HCT116 (cell line): ENCODE data around the gene USP31. TPM values are rescaled to one million over a fixed set of nuclear protein-coding genes. Genes with fewer than 3 reads are reported as not detected.
A peak's percentile ranks its signal among the peaks of the same experiment; 100 is the strongest.

Experiments used
- ATAC-seq: fragments of 200-7000 bp; cut with Tn5 transposase; 2 replicates; pipeline ENCODE4 v1.9.1; 2020; ENCODE audit warnings: mild to moderate bottlenecking, moderate library complexity
- BruUV-seq: library from RNA; stranded (reverse); fragments of 400-500 nt; replicated peaks from 2 replicates; lab custom pipeline; 2021; lab: Mats Ljungman, UMichigan
- CTCF ChIA-PET: fragments of 300-600 bp; sonication (Branson Sonifier 250); formaldehyde crosslinking; loops from one replicate; lab custom pipeline; 2021; ENCODE audit warnings: antibody characterized with exemption; lab: Charles Lee
- POLR2A ChIA-PET: fragments of 300-600, 350-600 bp; sonication (Branson Sonifier 250); formaldehyde crosslinking; loops from one replicate; lab custom pipeline; 2021; ENCODE audit warnings: antibody characterized with exemption; lab: Charles Lee
- RAD21 ChIA-PET, 2 experiments: fragments of 300-600 bp; sonication (Branson Sonifier 250); formaldehyde crosslinking; loops; one replicate each; lab custom pipeline; 2023; ENCODE audit warnings: low total read pairs in 2 of 2; ENCODE audit not compliant: uncharacterized antibody in 2 of 2, unreplicated experiment in 2 of 2, low non-redundant PET in 1 of 2; lab: Charles Lee
- DNase-seq: peaks from one replicate; pipeline ENCODE4 v3.0.0-alpha.2; 2010; ENCODE audit warnings: low read depth, low spot score
- H2AFZ ChIP-seq: fragments of 200-600 bp; shearing (Covaris generic), sonication (generic); 2 replicates; pipeline ENCODE4 v1.6.1; 2017; ENCODE audit warnings: low read depth, mixed run types, mixed read lengths, antibody characterized with exemption, low read length; ENCODE audit not compliant: poor library complexity, severe bottlenecking
- H3K27ac ChIP-seq: 2 replicates; pipeline ENCODE4 v1.5.1; 2012; ENCODE audit warnings: low read depth, low read length
- H3K27me3 ChIP-seq: fragments of 200-600 bp; sonication (generic); 2 replicates; pipeline ENCODE4 v1.6.1; 2016; ENCODE audit warnings: mixed run types, low read length, mixed read lengths; ENCODE audit not compliant: insufficient read depth
- H3K36me3 ChIP-seq, 2 experiments: fragments of 200-500 bp in 1 of 2; fragments of 200-600 bp in 1 of 2; sonication (Bioruptor generic) in 1 of 2; sonication (generic) in 1 of 2; 2 replicates each; pipeline versions ENCODE4 v1.5.1 to v1.6.1; 2014 to 2016; ENCODE audit warnings: low read length in 2 of 2, inconsistent platforms in 1 of 2, mixed read lengths in 1 of 2, mixed run types in 1 of 2; ENCODE audit not compliant: insufficient read depth in 2 of 2, control insufficient read depth in 1 of 2
- H3K4me1 ChIP-seq, 2 experiments: fragments of 200-600 bp in 1 of 2; sonication (generic) in 1 of 2; 2 replicates each; pipeline versions ENCODE4 v1.5.1 to v1.6.1; 2012 to 2017; ENCODE audit warnings: low read length in 2 of 2, inconsistent platforms in 1 of 2, mild to moderate bottlenecking in 1 of 2, mixed read lengths in 1 of 2, mixed run types in 1 of 2, moderate library complexity in 1 of 2; ENCODE audit not compliant: insufficient read depth in 2 of 2, control insufficient read depth in 1 of 2
- H3K4me2 ChIP-seq: fragments of 200-600 bp; sonication (generic); 2 replicates; pipeline ENCODE4 v1.6.1; 2017; ENCODE audit warnings: mixed run types, low read length, mixed read lengths
- H3K4me3 ChIP-seq, 2 experiments: fragments of 200-600 bp in 1 of 2; sonication (generic) in 1 of 2; replicated peaks in 1 of 2; 2 replicates each; pipeline ENCODE4 v1.5.1; 2011 to 2016; ENCODE audit warnings: low read length in 2 of 2, control low read depth in 1 of 2, low read depth in 1 of 2, mild to moderate bottlenecking in 1 of 2, mixed read lengths in 1 of 2, mixed run types in 1 of 2
- H3K79me2 ChIP-seq: fragments of 200-600 bp; sonication (generic); 2 replicates; pipeline ENCODE4 v1.6.1; 2017; ENCODE audit warnings: mild to moderate bottlenecking, mixed run types, low read length, moderate library complexity, mixed read lengths; ENCODE audit not compliant: insufficient read depth
- H3K9ac ChIP-seq: fragments of 200-600 bp; sonication (generic); 2 replicates; pipeline ENCODE4 v1.6.1; 2016; ENCODE audit warnings: low read length, mixed read lengths
- H3K9me2 ChIP-seq: fragments of 200-600 bp; sonication (generic), shearing (Covaris generic); 2 replicates; pipeline ENCODE4 v1.6.1; 2017; ENCODE audit warnings: mixed run types, mild to moderate bottlenecking, moderate library complexity; ENCODE audit not compliant: insufficient read depth
- H3K9me3 ChIP-seq, 2 experiments: fragments of 200-500 bp in 1 of 2; fragments of 200-600 bp in 1 of 2; sonication (Bioruptor generic) in 1 of 2; sonication (generic) in 1 of 2; 2 replicates each; pipeline ENCODE4 v1.6.1; 2014 to 2017; ENCODE audit warnings: low read length in 2 of 2, mixed read lengths in 2 of 2, inconsistent platforms in 1 of 2, low read depth in 1 of 2, mild to moderate bottlenecking in 1 of 2, mixed run types in 1 of 2, moderate library complexity in 1 of 2; ENCODE audit not compliant: control insufficient read depth in 1 of 2, insufficient read depth in 1 of 2
- H4K20me1 ChIP-seq: fragments of 200-600 bp; sonication (generic), shearing (Covaris generic); 2 replicates; pipeline ENCODE4 v1.6.1; 2017; ENCODE audit warnings: mixed run types, mild to moderate bottlenecking, moderate library complexity; ENCODE audit not compliant: insufficient read depth
- ATF3 ChIP-seq: IDR thresholded peaks from 2 replicates; pipeline ENCODE4 v1.6.1; 2012
- CBX3 ChIP-seq: IDR thresholded peaks from 2 replicates; pipeline ENCODE4 v1.6.1; 2012; ENCODE audit warnings: low read depth
- CEBPB ChIP-seq: IDR thresholded peaks from 2 replicates; pipeline ENCODE4 v1.6.1; 2012; ENCODE audit warnings: low read depth
- CTCF ChIP-seq, 3 experiments: fragments of 200-600 bp in 1 of 3; sonication (generic) in 1 of 3; IDR thresholded peaks in 2 of 3; conservative IDR thresholded peaks in 1 of 3; 2 replicates each; pipeline ENCODE4 v1.5.1; 2012 to 2017; ENCODE audit warnings: low read depth in 2 of 3, low read length in 2 of 3, antibody characterized with exemption in 1 of 3, borderline replicate concordance in 1 of 3, control low read depth in 1 of 3, mild to moderate bottlenecking in 1 of 3, mixed read lengths in 1 of 3, mixed run types in 1 of 3, moderate library complexity in 1 of 3; ENCODE audit not compliant: insufficient read depth in 1 of 3
- EGR1 ChIP-seq: IDR thresholded peaks from 2 replicates; pipeline ENCODE4 v1.6.1; 2012; ENCODE audit warnings: low read depth
- ELF1 ChIP-seq: IDR thresholded peaks from 2 replicates; pipeline ENCODE4 v1.6.1; 2012; ENCODE audit warnings: low read depth, borderline replicate concordance
- EZH2phosphoT487 ChIP-seq: fragments of 200-600 bp; IDR thresholded peaks from 2 replicates; pipeline ENCODE4 v1.6.1; 2018; ENCODE audit warnings: antibody characterized with exemption, borderline replicate concordance
- FOSL1 ChIP-seq: IDR thresholded peaks from 2 replicates; pipeline ENCODE4 v1.6.1; 2012; ENCODE audit warnings: low read depth
- POLR2A ChIP-seq: IDR thresholded peaks from 2 replicates; pipeline ENCODE4 v1.7.0; 2011; ENCODE audit warnings: borderline replicate concordance; ENCODE audit not compliant: insufficient read depth, insufficient read length; ENCODE audit errors: extremely low read depth
- POLR2AphosphoS5 ChIP-seq: IDR thresholded peaks from 2 replicates; pipeline ENCODE4 v1.6.1; 2011; ENCODE audit warnings: mild to moderate bottlenecking, low read depth, low read length, moderate library complexity
- RAD21 ChIP-seq: IDR thresholded peaks from 2 replicates; pipeline ENCODE4 v1.6.1; 2012; ENCODE audit warnings: low read depth, mild to moderate bottlenecking
- SIN3A ChIP-seq: IDR thresholded peaks from 2 replicates; pipeline ENCODE4 v1.6.1; 2012; ENCODE audit warnings: low read depth
- TCF7L2 ChIP-seq: IDR thresholded peaks from 2 replicates; pipeline ENCODE4 v1.7.0; 2011; ENCODE audit warnings: borderline replicate concordance, inconsistent platforms; ENCODE audit not compliant: insufficient read depth, insufficient read length; ENCODE audit errors: extremely low read depth
- YY1 ChIP-seq: IDR thresholded peaks from 2 replicates; pipeline ENCODE4 v1.6.1; 2011; ENCODE audit warnings: low read length, low read depth, moderate library complexity, mild to moderate bottlenecking; ENCODE audit not compliant: insufficient replicate concordance; ENCODE audit errors: extremely low read depth
- ZFX ChIP-seq: fragments of 450-650 bp; IDR thresholded peaks from 2 replicates; pipeline ENCODE4 v1.6.1; 2017
- ZNF274 ChIP-seq: fragments of 200-500 bp; sonication (Bioruptor generic); IDR thresholded peaks from 2 replicates; pipeline ENCODE4 v1.6.1; 2014; ENCODE audit warnings: mild to moderate bottlenecking, low read depth, low read length, inconsistent platforms
- intact Hi-C: fragments of 100-400 bp; cut with micrococcal nuclease; formaldehyde crosslinking; loops from 2 replicates; pipeline ENCODE4 v1.10.0; 2022
- total RNA-seq: library from RNA; stranded (reverse); gene quantifications from one replicate; pipeline ENCODE4 v1.2.1, GENCODE V29; 2021; ENCODE audit not compliant: unreplicated experiment
- TF ChIP-seq, protein P1 (sequence below): IDR thresholded peaks from 2 replicates; pipeline ENCODE4 v1.6.1; 2011; ENCODE audit warnings: mild to moderate bottlenecking, low read length, moderate library complexity; ENCODE audit not compliant: insufficient replicate concordance; ENCODE audit errors: extremely low read depth

USP31 gene
- total RNA-seq, 1 experiment from 2014 or later: 12.2 TPM

GRCh38 chr16:23024044-23024443 is 125.2 kb downstream of the USP31 start:
- no peak overlapping the region for H3K4me3 ChIP-seq
- no peak overlapping the region for H3K4me2 ChIP-seq
- no TSS peak for BruUV-seq
- TF ChIP-seq ZFX: no peak
- TF ChIP-seq, protein P1, sequence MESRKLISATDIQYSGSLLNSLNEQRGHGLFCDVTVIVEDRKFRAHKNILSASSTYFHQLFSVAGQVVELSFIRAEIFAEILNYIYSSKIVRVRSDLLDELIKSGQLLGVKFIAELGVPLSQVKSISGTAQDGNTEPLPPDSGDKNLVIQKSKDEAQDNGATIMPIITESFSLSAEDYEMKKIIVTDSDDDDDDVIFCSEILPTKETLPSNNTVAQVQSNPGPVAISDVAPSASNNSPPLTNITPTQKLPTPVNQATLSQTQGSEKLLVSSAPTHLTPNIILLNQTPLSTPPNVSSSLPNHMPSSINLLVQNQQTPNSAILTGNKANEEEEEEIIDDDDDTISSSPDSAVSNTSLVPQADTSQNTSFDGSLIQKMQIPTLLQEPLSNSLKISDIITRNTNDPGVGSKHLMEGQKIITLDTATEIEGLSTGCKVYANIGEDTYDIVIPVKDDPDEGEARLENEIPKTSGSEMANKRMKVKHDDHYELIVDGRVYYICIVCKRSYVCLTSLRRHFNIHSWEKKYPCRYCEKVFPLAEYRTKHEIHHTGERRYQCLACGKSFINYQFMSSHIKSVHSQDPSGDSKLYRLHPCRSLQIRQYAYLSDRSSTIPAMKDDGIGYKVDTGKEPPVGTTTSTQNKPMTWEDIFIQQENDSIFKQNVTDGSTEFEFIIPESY: no peak
- no peak for TF ChIP-seq RAD21
- no peak for TF ChIP-seq POLR2AphosphoS5
- no peak for TF ChIP-seq ATF3
- no peak for TF ChIP-seq ELF1
- TF ChIP-seq ZNF274: no peak
- no peak for TF ChIP-seq EZH2phosphoT487
- TF ChIP-seq, all 23 proteins: peak for 0
- Histone ChIP-seq H3K9me2 (no peaks in the 10 kb centered on the region), H3K79me2 (no peaks in the 10 kb centered on the region), H3K27ac (no peak overlapping the region), H2AFZ (no peak overlapping the region), H3K9ac (no peak overlapping the region), H3K36me3 (no peaks in the 10 kb centered on the region), H3K4me1 (no peaks in the 10 kb centered on the region), H3K9me3 (no peaks in the 10 kb centered on the region), H4K20me1 (no peaks in the 10 kb centered on the region), H3K27me3 (peaks cover 27% of the 10 kb centered on the region)
- ATAC-seq (no peak), DNase-seq (no peak)
- ChIA-PET RAD21 (no interaction called here), CTCF (no interaction called here), POLR2A (no interaction called here)
- intact Hi-C loops: no loop called here

- no peak overlapping the region for H3K9ac ChIP-seq
- no peak overlapping the region for H3K27ac ChIP-seq
- H3K4me2 ChIP-seq: no peak overlapping the region
- H3K9me3 ChIP-seq: no peaks in the 10 kb centered on the region
- ChIA-PET RAD21 (no interaction called here), CTCF (no interaction called here), POLR2A (no interaction called here)
- H3K27me3 ChIP-seq: peaks cover 19% of the 10 kb centered on the region; the same call in 1 of the 2 replicates
- TF ChIP-seq SIN3A (no peak), ATF3 (no peak), EGR1 (no peak), EZH2phosphoT487 (no peak), FOSL1 (no peak), TCF7L2 (no peak), CEBPB (no peak), POLR2A (no peak), CTCF (IDR thresholded peaks at IDR 0.05 in 2 of 3, conservative IDR thresholded peaks at IDR 0.05 in 1 of 3; ENCODE audit: borderline replicate concordance in 1 of 3, insufficient read depth in 1 of 3, low read depth in 2 of 3, low read length in 2 of 3) (no peak), YY1 (no peak), POLR2AphosphoS5 (no peak), ZFX (no peak), CBX3 (no peak)
- H4K20me1 ChIP-seq: no peaks in the 10 kb centered on the region
- no TSS peak for BruUV-seq
- DNase-seq (no peak), ATAC-seq (peak; percentile 38; the same call in 1 of the 2 replicates)
- no peaks in the 10 kb centered on the region for H3K4me1 ChIP-seq
- H3K4me3 ChIP-seq: no peak overlapping the region
- no peaks in the 10 kb centered on the region for H3K79me2 ChIP-seq
- no peak overlapping the region for H2AFZ ChIP-seq
- no peaks in the 10 kb centered on the region for H3K9me2 ChIP-seq
- no peaks in the 10 kb centered on the region for H3K36me3 ChIP-seq
- intact Hi-C loops: no loop called here
These were observed 129.2 kb downstream of the USP31 start for GRCh38 chr16:23020084-23020483.
